ENCODE measurements around the gene TRMT13. TPM values are rescaled to one million over a fixed set of nuclear protein-coding genes. Genes with fewer than 3 reads are reported as not detected.

The TRMT13 gene
- total and polyA plus RNA-seq, 2 donors (not counting 3 experiments of a cell fraction or from before 2014, with no cell fraction given), result 2.9 to 14.1 TPM

DNA sequence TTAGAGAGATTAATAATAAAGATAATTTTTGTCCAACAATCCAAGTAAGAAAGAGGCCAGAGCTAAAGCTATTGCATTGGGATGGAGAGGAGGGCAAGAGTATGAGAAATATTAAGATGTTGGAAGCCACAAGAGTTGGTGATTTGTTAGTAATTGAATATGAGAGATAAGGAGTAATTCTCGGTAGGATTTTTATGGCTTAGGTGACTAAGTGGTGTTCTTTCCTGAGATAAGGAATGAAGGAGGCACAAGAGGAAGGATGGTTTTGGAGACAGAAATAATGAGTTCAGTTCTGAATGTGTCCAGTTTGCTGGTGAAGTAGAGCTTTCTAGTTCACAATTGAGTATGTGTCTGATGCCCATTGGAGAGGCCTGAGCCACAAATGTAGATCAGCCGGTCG lies 9.4 kb downstream of the TRMT13 start:
- peaks cover 15 to 32% of the 10 kb centered on the region in 2 experiments for H3K36me3 ChIP-seq (ENCODE audit: control insufficient read depth in 2 of 2, extremely low read depth in 1 of 2, insufficient read depth in 2 of 2, low read length in 2 of 2)
- no peak overlapping the region for H3K27ac ChIP-seq (ENCODE audit: insufficient read depth, low read depth, low read length)
- H3K9ac ChIP-seq (replicated peaks; ENCODE audit: extremely low read depth, insufficient read depth, low read length), result no peak overlapping the region
- no TSS peak for BruUV-seq (replicated peaks)
- dilution Hi-C loops (cut with MboI; ENCODE audit: extremely low pct_ligation_motif_present, low sequenced_read_pairs) (no loop called here), intact Hi-C loops (cut with micrococcal nuclease) (no loop called here)
- H3K27me3 ChIP-seq (ENCODE audit: control insufficient read depth in 2 of 2, insufficient read depth in 2 of 2, low read length in 2 of 2), result no peaks in the 10 kb centered on the region
- H3K4me1 ChIP-seq (ENCODE audit: control insufficient read depth, extremely low read depth, insufficient read depth, low read length), result no peaks in the 10 kb centered on the region
- H3K9me3 ChIP-seq (replicated peaks; ENCODE audit: control insufficient read depth, insufficient read depth, low read length), result no peaks in the 10 kb centered on the region
- no peak for DNase-seq (ENCODE audit: low read depth, low spot score)
- H3K4me2 ChIP-seq (ENCODE audit: insufficient read depth, low read length), result no peak overlapping the region
- no peaks in the 10 kb centered on the region for H4K20me1 ChIP-seq (replicated peaks; ENCODE audit: control insufficient read depth, extremely low read depth, insufficient read depth, low read length)
- H2AFZ ChIP-seq (ENCODE audit: low read depth, low read length), result no peak overlapping the region
- no peaks in the 10 kb centered on the region for H3K79me2 ChIP-seq (ENCODE audit: control insufficient read depth, insufficient read depth, low read length)
- ChIA-PET POLR2A (no interaction called here), CTCF (interaction anchor here (0.8 kb wide), 1 partner anchor 50 kb away, joined by 3 read pairs; no protein-coding TSS in a partner anchor)
- H3K9me1 ChIP-seq (replicated peaks; ENCODE audit: control insufficient read depth, extremely low read depth, insufficient read depth, low read length), result no peaks in the 10 kb centered on the region
- H3K4me3 ChIP-seq (replicated peaks in 1 of 3; ENCODE audit: insufficient read depth in 1 of 3, low read depth in 1 of 3, low read length in 3 of 3), result no peak overlapping the region
- no peak for FAIRE-seq
- TF ChIP-seq, protein P1, sequence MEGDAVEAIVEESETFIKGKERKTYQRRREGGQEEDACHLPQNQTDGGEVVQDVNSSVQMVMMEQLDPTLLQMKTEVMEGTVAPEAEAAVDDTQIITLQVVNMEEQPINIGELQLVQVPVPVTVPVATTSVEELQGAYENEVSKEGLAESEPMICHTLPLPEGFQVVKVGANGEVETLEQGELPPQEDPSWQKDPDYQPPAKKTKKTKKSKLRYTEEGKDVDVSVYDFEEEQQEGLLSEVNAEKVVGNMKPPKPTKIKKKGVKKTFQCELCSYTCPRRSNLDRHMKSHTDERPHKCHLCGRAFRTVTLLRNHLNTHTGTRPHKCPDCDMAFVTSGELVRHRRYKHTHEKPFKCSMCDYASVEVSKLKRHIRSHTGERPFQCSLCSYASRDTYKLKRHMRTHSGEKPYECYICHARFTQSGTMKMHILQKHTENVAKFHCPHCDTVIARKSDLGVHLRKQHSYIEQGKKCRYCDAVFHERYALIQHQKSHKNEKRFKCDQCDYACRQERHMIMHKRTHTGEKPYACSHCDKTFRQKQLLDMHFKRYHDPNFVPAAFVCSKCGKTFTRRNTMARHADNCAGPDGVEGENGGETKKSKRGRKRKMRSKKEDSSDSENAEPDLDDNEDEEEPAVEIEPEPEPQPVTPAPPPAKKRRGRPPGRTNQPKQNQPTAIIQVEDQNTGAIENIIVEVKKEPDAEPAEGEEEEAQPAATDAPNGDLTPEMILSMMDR (IDR thresholded peaks at IDR 0.05; ENCODE audit: extremely low read depth in 1 of 2, insufficient read depth in 1 of 2, low read depth in 1 of 2, low read length in 2 of 2), result no peak
- no peak for TF ChIP-seq MYC (IDR thresholded peaks at IDR 0.05; ENCODE audit: low read depth, low read length)
- TF ChIP-seq, protein P2, sequence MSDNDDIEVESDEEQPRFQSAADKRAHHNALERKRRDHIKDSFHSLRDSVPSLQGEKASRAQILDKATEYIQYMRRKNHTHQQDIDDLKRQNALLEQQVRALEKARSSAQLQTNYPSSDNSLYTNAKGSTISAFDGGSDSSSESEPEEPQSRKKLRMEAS (IDR thresholded peaks at IDR 0.05; ENCODE audit: insufficient read depth, insufficient read length), result no peak

DNA sequence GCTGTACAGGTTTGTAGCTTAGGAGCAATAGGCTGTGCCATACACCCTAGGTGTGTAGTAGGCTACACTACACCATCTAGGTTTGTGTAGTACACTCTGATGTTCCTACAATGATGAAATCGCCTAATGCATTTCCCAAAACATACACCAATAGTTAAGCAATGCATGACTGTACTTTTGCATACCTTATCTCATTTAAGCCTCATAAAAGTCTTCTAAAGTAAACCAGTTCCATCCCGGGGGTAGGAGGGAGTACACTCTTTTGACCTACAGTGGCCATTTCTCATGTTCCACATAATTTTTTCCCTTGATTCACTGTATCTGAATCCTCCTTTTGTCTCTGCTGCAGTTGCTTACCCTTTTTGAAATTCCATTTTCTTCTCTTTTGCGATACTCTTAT lies 12.2 kb downstream of the TRMT13 start:
- H3K9me1 ChIP-seq (replicated peaks; ENCODE audit: control insufficient read depth, extremely low read depth, insufficient read depth, low read length), result no peaks in the 10 kb centered on the region
- DNase-seq (ENCODE audit: low read depth, low spot score), result no peak
- no peak overlapping the region for H2AFZ ChIP-seq (ENCODE audit: low read depth, low read length)
- H3K4me1 ChIP-seq (ENCODE audit: control insufficient read depth, extremely low read depth, insufficient read depth, low read length), result no peaks in the 10 kb centered on the region
- intact Hi-C loops (cut with micrococcal nuclease) (no loop called here), dilution Hi-C loops (cut with MboI; ENCODE audit: extremely low pct_ligation_motif_present, low sequenced_read_pairs) (no loop called here)
- H3K9me3 ChIP-seq (replicated peaks; ENCODE audit: control insufficient read depth, insufficient read depth, low read length), result no peaks in the 10 kb centered on the region
- ChIA-PET POLR2A (no interaction called here), CTCF (no interaction called here)
- no peak overlapping the region for H3K4me2 ChIP-seq (ENCODE audit: insufficient read depth, low read length)
- BruUV-seq (replicated peaks), result no TSS peak
- no peaks in the 10 kb centered on the region for H3K27me3 ChIP-seq (ENCODE audit: control insufficient read depth in 2 of 2, insufficient read depth in 2 of 2, low read length in 2 of 2)
- H3K4me3 ChIP-seq (replicated peaks in 1 of 3; ENCODE audit: insufficient read depth in 1 of 3, low read depth in 1 of 3, low read length in 3 of 3), result no peak overlapping the region
- no peak for FAIRE-seq
- no peak for TF ChIP-seq EZH2 (IDR thresholded peaks at IDR 0.05; ENCODE audit: borderline replicate concordance, low read depth, low read length, severe bottlenecking)
- TF ChIP-seq POLR2AphosphoS5 (IDR thresholded peaks at IDR 0.05; ENCODE audit: insufficient read depth, low read depth, low read length), result no peak
- TF ChIP-seq JUN (IDR thresholded peaks at IDR 0.05; ENCODE audit: borderline replicate concordance, insufficient read depth, insufficient read length, low read depth), result no peak
- TF ChIP-seq GATA2 (IDR thresholded peaks at IDR 0.05; ENCODE audit: insufficient read depth, insufficient read length, low read depth, low read length), result no peak
- no peak for TF ChIP-seq POLR2A (IDR thresholded peaks at IDR 0.05; ENCODE audit: low read depth, low read length)
- TF ChIP-seq MYC (IDR thresholded peaks at IDR 0.05; ENCODE audit: low read depth, low read length), result no peak
- TF ChIP-seq FOS (IDR thresholded peaks at IDR 0.05; ENCODE audit: borderline replicate concordance, insufficient read depth, low read length), result no peak
- TF ChIP-seq, protein P1 (IDR thresholded peaks at IDR 0.05; ENCODE audit: extremely low read depth in 1 of 2, insufficient read depth in 1 of 2, low read depth in 1 of 2, low read length in 2 of 2), result no peak
- TF ChIP-seq, protein P2 (IDR thresholded peaks at IDR 0.05; ENCODE audit: insufficient read depth, insufficient read length), result no peak
- no peaks in the 10 kb centered on the region for H3K79me2 ChIP-seq (ENCODE audit: control insufficient read depth, insufficient read depth, low read length)
- H4K20me1 ChIP-seq (replicated peaks; ENCODE audit: control insufficient read depth, extremely low read depth, insufficient read depth, low read length), result no peaks in the 10 kb centered on the region
- peaks cover 15 to 18% of the 10 kb centered on the region in 2 experiments for H3K36me3 ChIP-seq (ENCODE audit: control insufficient read depth in 2 of 2, extremely low read depth in 1 of 2, insufficient read depth in 2 of 2, low read length in 2 of 2)
- H3K27ac ChIP-seq (ENCODE audit: insufficient read depth, low read depth, low read length), result no peak overlapping the region
- H3K9ac ChIP-seq (replicated peaks; ENCODE audit: extremely low read depth, insufficient read depth, low read length), result no peak overlapping the region
